ENCODE results near the gene ZDHHC8.

ZDHHC8 gene

GRCh38 chr22:20131597-20131858, at the start of gene ZDHHC8:
Gene ZDHHC8, plus strand, starts transcription at chr22:20131804. Its CDS starts 144 bp downstream, at chr22:20131948.
- DNase-seq: no peak

- no peak for DNase-seq
These were observed 48.3 kb upstream of the ZDHHC8 start for GRCh38 chr22:20083157-20083890.

GRCh38 chr22:20083891-20084546, 47.6 kb upstream of the ZDHHC8 start:
- no peak for DNase-seq

GRCh38 chr22:20084547-20085413, 46.8 kb upstream of the ZDHHC8 start:
- DNase-seq: peak; percentile 9 to 11

- no peak for DNase-seq
These were observed 46.0 kb upstream of the ZDHHC8 start for GRCh38 chr22:20085651-20086050.

GRCh38 chr22:20086101-20086599, 45.5 kb upstream of the ZDHHC8 start:
- no peak for DNase-seq

- no peak for DNase-seq
These were observed 44.8 kb upstream of the ZDHHC8 start for GRCh38 chr22:20086763-20087162.

GRCh38 chr22:20087319-20088262, 44.0 kb upstream of the ZDHHC8 start:
- no peak for DNase-seq

GRCh38 chr22:20088263-20088648, 43.3 kb upstream of the ZDHHC8 start:
- DNase-seq: no peak

GRCh38 chr22:20089226-20089976, 42.2 kb upstream of the ZDHHC8 start:
- DNase-seq: no peak

GRCh38 chr22:20089977-20090729, 41.5 kb upstream of the ZDHHC8 start:
- DNase-seq: no peak

GRCh38 chr22:20090730-20091240, 40.8 kb upstream of the ZDHHC8 start:
- DNase-seq: no peak

GRCh38 chr22:20091690-20092476, 39.7 kb upstream of the ZDHHC8 start:
- DNase-seq: no peak

- DNase-seq: no peak
These were observed 39.1 kb upstream of the ZDHHC8 start for GRCh38 chr22:20092477-20092854.

GRCh38 chr22:20093418-20094196, 38.0 kb upstream of the ZDHHC8 start:
- DNase-seq: no peak

- no peak for DNase-seq
These were observed 37.3 kb upstream of the ZDHHC8 start for GRCh38 chr22:20094197-20094807.

- no peak for DNase-seq
These were observed 36.1 kb upstream of the ZDHHC8 start for GRCh38 chr22:20095521-20095920.

- no peak for DNase-seq
These were observed 34.8 kb upstream of the ZDHHC8 start for GRCh38 chr22:20096574-20097420.

Data from AML-193 (cell line).